Bone marrow (tissue), 2 donors: ENCODE data around the gene HES2.
A peak's percentile ranks its signal among the peaks of the same experiment; 100 is the strongest.
"Not testable (repeated sequence)": the region's sequence is repeated elsewhere in the genome, so short reads cannot be mapped to it uniquely, and the experiment has no call there.

Experiments
- DNase-seq, 2 donors: peaks; one replicate each; lab custom pipeline; 2025; lab: John Stamatoyannopoulos, UW

Gene HES2

DNA sequence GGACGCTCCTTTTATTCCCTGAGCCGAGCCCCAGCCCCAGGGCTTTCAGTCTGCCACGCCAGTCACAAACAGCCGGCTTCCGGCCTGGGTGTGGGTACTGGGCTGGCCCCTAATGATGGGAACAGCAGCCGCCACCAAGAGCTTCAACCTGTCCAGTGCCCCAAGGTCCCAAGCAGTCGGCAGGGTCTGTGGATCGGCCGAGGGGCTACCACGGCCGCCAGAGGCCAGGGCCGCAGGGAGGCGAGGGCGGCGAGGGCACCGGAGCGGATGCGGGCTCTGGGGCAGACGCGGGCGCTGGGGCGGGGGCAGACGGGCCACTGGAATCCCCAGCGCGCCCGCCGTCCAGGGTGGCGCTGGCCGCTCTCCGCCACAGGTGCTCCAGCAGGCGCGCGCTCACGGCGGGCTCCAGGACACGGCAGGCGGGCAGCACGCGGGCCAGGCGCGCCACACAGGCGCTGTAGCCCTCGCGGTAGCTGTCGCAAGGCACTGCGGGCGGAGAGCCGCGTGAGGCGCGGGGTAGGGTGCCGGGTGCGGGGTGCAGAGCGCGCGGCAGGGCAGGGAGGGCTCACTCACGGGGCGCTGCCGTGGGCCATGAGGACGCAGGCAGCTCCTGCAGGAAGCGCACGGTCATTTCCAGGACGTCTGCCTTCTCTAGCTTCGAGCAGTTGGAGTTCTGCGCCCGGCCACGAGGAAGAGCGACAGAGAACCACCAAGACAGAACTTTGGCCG lies 887 bp downstream of the HES2 start:
- no peak for DNase-seq

GRCh38 chr1:6417961-6418667 lies 1.6 kb downstream of the HES2 start:
- no peak for DNase-seq

DNA sequence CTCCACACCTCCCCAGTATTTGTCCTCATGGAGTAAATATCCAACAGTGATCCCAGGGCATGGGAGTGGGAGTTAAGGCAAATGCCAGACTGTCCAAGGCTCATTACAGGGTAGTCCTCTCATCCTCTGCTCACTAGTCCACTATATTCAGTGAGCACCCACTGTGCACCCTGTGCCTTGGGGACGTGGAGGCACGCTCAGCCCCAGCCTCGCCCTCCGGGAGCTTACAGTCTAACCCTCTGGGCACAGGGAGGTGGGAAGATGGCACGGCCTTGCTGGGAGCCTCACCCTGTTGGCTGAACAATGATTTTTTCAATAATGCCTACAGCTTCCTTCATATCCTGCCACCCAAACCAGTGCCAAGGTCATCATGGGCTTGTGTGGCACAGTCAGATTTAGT lies 2.8 kb downstream of the HES2 start:
- DNase-seq, result no peak

DNA sequence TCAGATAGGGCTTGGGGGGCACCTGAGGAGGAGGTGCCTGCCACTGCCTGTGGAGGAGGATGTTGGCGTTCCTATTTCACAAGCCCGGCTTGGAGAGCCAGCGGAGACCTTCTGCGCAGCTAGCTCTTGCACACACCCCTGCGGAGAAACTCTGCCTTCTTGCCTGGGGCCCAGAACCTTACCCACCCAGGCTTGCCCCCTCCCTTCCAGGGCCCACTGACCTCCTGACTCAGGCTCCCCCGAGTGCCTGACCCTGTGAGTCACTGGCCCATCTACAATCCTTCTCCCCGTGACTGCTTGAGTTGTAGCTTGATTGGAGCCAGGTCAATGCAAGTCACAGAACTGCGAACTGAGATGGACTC lies 3.4 kb downstream of the HES2 start:
- DNase-seq, result no peak

GRCh38 chr1:6414881-6415626 lies 4.7 kb downstream of the HES2 start:
- no peak for DNase-seq

DNA sequence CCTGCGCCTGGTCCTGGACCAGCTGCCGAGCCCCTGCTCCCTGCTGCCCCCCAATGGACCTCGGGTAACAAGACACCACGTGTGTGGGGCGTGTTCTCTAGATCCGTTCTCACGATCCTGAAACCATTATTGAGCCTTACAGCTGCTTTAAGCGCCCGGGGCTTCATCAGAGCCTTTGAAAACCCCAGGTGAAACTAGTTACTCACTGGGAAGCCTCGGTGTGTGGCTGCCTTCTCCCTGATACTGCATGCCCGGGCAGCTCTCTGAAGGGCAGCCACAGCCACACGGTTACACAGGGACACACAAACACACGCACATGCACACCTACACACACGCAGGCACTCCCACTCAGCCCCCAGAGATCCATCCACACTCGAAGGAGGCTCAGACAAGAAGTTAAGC lies 5.3 kb downstream of the HES2 start:
- peak in 1 of 2 donors; percentile 54 for DNase-seq

GRCh38 chr1:6412896-6413295 lies 6.8 kb downstream of the HES2 start:
- no peak for DNase-seq

GRCh38 chr1:6410248-6410893 lies 9.3 kb downstream of the HES2 start:
- DNase-seq, result no peak

GRCh38 chr1:6409733-6410132 lies 10.0 kb downstream of the HES2 start:
- no peak for DNase-seq

DNA sequence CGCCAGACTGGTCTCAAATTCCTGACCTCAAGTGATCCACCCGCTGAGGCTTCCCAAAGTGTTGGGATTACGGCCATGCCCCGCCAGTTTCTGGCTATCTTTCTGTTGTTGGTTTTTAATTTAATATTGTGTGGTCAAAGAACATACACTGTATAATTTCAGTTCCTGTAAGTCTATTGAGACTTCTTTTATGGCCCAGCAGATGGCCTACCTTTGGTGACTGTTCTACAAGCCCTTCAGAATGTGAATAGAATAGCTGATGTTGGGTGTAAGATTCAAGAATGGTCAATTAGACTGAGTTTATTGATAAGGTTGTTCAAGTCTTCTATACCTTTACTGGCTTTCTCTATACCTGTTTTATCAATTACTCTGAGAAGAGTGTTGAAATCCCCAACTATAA lies 10.7 kb downstream of the HES2 start:
- DNase-seq, result no peak

DNA sequence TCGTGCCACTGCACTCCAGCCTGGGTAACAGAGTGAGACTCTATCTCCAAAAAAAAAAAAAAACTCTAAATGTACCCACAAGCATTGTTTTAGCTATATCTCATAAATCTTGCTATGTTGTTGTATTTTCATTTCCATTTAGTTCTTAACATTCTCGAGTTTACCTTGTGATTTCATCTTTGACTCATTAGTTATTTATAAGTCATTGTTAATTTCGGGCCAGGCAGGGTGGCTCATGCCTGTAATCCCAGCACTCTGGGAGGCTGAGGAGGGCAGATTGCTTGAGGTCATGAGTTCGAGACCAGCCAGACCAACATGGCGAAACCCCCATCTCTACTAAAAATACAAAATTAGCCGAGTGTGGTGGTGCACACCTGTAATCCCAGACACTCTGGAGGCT lies 11.7 kb downstream of the HES2 start:
- DNase-seq, result no peak

DNA sequence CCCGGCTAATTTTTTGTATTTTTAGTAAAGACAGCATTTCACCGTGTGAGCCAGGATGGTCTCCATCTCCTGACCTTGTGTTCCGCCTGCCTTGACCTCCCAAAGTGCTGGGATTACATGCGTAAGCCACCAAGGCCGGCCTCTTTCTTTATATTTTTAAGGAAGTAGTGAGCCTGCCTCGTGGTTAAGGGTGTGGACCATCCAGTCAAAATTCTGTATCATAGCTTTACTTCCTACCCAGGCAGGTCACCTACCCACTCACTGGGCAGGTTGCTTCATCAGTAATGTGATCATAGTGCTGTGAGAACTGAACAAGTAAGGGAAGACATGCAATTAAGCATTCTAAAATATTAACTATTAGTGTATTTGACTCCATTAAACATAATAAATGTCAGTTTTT lies 18.0 kb downstream of the HES2 start:
- DNase-seq, result no peak

- DNase-seq, result no peak
These were observed 20.4 kb downstream of the HES2 start for GRCh38 chr1:6399294-6399693.

- no peak for DNase-seq
These were observed 21.8 kb downstream of the HES2 start for GRCh38 chr1:6397844-6398441.

GRCh38 chr1:6396998-6397397 lies 22.7 kb downstream of the HES2 start:
- no peak for DNase-seq

DNA sequence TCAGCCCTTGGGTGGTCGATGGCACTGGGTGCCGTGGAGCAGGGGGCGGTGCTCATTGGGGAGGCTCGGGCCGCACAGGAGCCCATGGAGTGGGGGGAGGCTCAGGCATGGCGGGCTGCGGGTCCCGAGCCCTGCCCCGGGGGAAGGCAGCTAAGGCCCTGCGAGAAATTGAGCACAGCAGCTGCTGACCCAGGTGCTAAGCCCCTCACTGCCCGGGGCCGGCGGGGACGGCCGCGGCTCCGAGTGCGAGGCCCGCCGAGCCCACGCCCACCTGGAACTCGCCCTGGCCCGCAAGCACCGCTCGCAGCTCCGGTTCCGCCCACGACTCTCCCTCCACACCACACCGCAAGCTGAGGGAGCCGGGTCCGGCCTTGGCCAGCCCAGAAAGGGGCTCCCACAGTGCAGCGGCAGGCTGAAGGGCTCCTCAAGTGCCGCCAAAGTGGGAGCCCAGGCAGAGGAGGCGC lies 23.9 kb downstream of the HES2 start:
- DNase-seq, result not testable (repeated sequence)

GRCh38 chr1:6395130-6395529 lies 24.6 kb downstream of the HES2 start:
- DNase-seq, result not testable (repeated sequence)

DNA sequence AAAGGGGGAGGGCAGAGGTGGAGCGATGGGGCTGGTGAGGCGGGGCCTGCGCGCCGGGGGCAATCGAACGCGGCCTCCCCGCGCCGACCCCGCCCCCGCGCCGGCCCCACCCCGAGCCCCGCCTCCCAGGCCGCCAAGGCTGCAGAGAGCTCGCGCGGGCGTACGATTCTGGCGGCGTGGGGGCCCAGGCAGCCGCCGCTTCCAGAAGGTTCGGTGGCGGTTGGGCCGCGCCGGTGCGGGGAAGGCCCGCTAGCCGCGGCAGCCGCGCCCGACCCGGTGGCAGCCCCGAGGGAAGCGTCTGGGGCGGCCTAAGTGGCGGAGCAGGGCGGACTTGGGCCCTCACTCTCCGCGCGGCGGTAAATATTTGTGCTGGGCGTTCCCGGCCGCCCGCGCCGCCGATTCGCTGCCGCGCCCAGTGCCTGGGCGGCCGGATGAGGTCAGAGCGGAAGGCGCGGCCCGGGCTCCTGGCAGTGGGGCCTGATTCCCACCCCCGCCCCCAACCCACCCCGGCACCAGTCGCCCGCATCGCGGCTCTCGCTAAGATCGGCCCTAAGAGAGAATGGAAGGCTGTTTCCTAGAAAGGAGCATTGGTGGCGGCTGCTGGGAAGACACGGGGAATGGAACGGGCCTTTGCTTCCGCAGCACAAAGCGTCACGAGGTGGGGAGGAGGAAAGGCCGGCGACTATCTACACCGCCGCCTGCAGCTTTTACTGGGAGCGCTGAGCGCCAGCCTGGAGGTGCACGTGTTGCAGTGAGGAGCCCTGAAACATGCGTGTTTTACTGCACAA lies 26.1 kb downstream of the HES2 start, which contains the start of gene ACOT7:
Gene ACOT7, minus strand, starts transcription at position 368 of the 788 bp plus-strand sequence. CDS start 368 bp downstream, outside the sequence.
- DNase-seq, result peak; percentile 68 to 97

DNA sequence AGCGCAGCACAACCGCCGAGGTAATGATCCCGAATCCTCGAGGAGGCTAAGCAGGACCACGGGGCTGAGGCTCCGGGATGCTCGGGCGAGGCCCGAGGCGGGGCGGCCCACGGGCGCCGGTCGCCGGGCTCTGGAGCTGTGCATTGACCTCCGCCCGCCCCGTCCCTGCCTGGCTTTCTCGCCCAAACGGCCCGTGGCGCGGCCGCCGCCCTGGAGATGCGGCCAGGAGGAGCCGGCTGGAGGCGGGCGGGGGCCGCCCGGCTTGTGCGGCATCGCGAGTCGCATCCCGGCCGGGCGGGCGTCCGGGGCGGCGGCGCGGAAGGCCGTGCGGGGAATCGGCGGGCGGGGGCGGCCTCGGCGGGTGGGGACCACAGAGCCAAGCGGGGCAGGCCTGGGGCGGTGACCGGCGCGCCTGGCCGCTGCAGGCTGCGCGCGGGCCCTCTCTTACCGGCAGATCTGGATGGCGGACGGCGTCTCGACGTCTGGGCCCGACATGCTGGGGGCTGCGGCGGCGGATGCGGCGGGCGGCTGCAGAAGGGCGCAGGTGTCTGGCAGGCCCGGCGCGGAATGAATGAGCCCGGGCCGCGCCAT lies 26.8 kb downstream of the HES2 start:
- no peak for DNase-seq

- no peak for DNase-seq
These were observed 27.5 kb downstream of the HES2 start for GRCh38 chr1:6391951-6392808.
